HL-60/S4 treated with retinoic acid at 250 ng/mL for 4 days and 3 days (cell line): ENCODE results near the gene LEF1.

Experiments used
- in situ Hi-C: fragments of 300-500 bp; cut with MboI; formaldehyde crosslinking; loops from 2 replicates; pipeline ENCODE4 v1.7.0; 2022; ENCODE audit warnings: low sequenced_read_pairs

LEF1 gene

GRCh38 chr4:108175966-108176365, 7.2 kb upstream of the LEF1 start:
- in situ Hi-C loops, result no loop called here

GRCh38 chr4:108174856-108175255, 6.1 kb upstream of the LEF1 start:
- in situ Hi-C loops, result no loop called here

- in situ Hi-C loops, result no loop called here
These were observed 4.9 kb upstream of the LEF1 start for GRCh38 chr4:108173599-108174057.

GRCh38 chr4:108172753-108173598, 4.2 kb upstream of the LEF1 start:
- in situ Hi-C loops, result no loop called here

GRCh38 chr4:108172231-108172752, 3.6 kb upstream of the LEF1 start:
- in situ Hi-C loops, result no loop called here

- in situ Hi-C loops, result no loop called here
These were observed 2.9 kb upstream of the LEF1 start for GRCh38 chr4:108171339-108172230.

- in situ Hi-C loops, result no loop called here
These were observed 2.1 kb upstream of the LEF1 start for GRCh38 chr4:108170631-108171338.

- in situ Hi-C loops, result no loop called here
These were observed 932 bp upstream of the LEF1 start for GRCh38 chr4:108169664-108170063.

GRCh38 chr4:108168160-108168670, 517 bp downstream of the LEF1 start:
- in situ Hi-C loops, result no loop called here

- in situ Hi-C loops, result no loop called here
These were observed 2.1 kb downstream of the LEF1 start for GRCh38 chr4:108166441-108167315.

GRCh38 chr4:108166038-108166437, 2.7 kb downstream of the LEF1 start:
- in situ Hi-C loops, result no loop called here

GRCh38 chr4:108165586-108165985, 3.1 kb downstream of the LEF1 start:
- in situ Hi-C loops, result no loop called here

GRCh38 chr4:108163351-108163750, 5.4 kb downstream of the LEF1 start:
- in situ Hi-C loops, result no loop called here

GRCh38 chr4:108160741-108161352, 7.9 kb downstream of the LEF1 start:
- in situ Hi-C loops, result no loop called here

GRCh38 chr4:108159845-108160244, 8.9 kb downstream of the LEF1 start:
- in situ Hi-C loops, result no loop called here

- in situ Hi-C loops, result no loop called here
These were observed 11.1 kb downstream of the LEF1 start for GRCh38 chr4:108157655-108158054.

- in situ Hi-C loops, result no loop called here
These were observed 12.3 kb downstream of the LEF1 start for GRCh38 chr4:108156391-108156790.

- in situ Hi-C loops, result no loop called here
These were observed 13.4 kb downstream of the LEF1 start for GRCh38 chr4:108155373-108155772.

GRCh38 chr4:108152980-108153379, 15.8 kb downstream of the LEF1 start:
- in situ Hi-C loops, result no loop called here
